Activated CD8-positive, alpha-beta memory T cell treated with anti-CD3 and anti-CD28 coated beads, Interleukin-2, amount 10 ng/mL, durations not matched to agents 7 days and 5 days (primary cell): ENCODE results near the gene SIGMAR1. TPM values are rescaled to one million over a fixed set of nuclear protein-coding genes. Genes with fewer than 3 reads are reported as not detected.

Experiments used
- ATAC-seq: fragments of 150-1000 bp; cut with Tn5 transposase; one replicate; pipeline ENCODE4 v1.10.0; 2021; ENCODE audit warnings: moderate library complexity
- CTCF ChIA-PET: fragments of 350-600 bp; sonication (Branson Sonifier 250); formaldehyde crosslinking; loops from one replicate; lab custom pipeline; 2021; ENCODE audit warnings: antibody characterized with exemption; lab: Charles Lee
- DNase-seq: peaks from one replicate; pipeline ENCODE4 v3.0.0-alpha.2; 2020
- H3K27ac Mint-ChIP-seq: one replicate; pipeline ENCODE4 v1.8.0; 2021; ENCODE audit warnings: mild to moderate bottlenecking, mixed read lengths
- H3K27me3 Mint-ChIP-seq: one replicate; pipeline ENCODE4 v1.8.0; 2021; ENCODE audit warnings: mixed read lengths
- H3K36me3 Mint-ChIP-seq: one replicate; pipeline ENCODE4 v1.8.0; 2021; ENCODE audit warnings: mild to moderate bottlenecking, mixed read lengths
- H3K4me1 Mint-ChIP-seq: one replicate; pipeline ENCODE4 v1.8.0; 2021; ENCODE audit warnings: mixed read lengths
- H3K4me3 Mint-ChIP-seq: one replicate; pipeline ENCODE4 v1.8.0; 2021; ENCODE audit warnings: mild to moderate bottlenecking, moderate library complexity, mixed read lengths
- H3K9me3 Mint-ChIP-seq: one replicate; pipeline ENCODE4 v1.8.0; 2022; ENCODE audit warnings: low read depth, mixed read lengths
- total RNA-seq, 2 experiments: library from RNA; stranded (reverse); gene quantifications; one replicate each; pipeline ENCODE4 v1.2.3, GENCODE V29; 2021

SIGMAR1 gene
- total RNA-seq, result 10 to 100 TPM; 66.1 to 82.1 TPM

- Mint-ChIP-seq H3K9me3 (no peaks in the 10 kb centered on the region), H3K4me1 (peaks cover 36% of the 10 kb centered on the region), H3K4me3 (peak within 1 kb of the TSS; percentile 85), H3K27ac (peak within 1 kb of the TSS; percentile 87), H3K36me3 (peaks cover 12% of the 10 kb centered on the region), H3K27me3 (no peaks in the 10 kb centered on the region)
- ATAC-seq (peak; percentile 95), DNase-seq (peak; percentile 95)
- CTCF ChIA-PET, result interaction anchor here (0.6 to 12.5 kb wide), 12 partner anchors 8 to 976 kb away, joined by 3 to 293 read pairs (median 6); partner anchors contain the start of genes ARID3C, CCL27, DCTN3 and FANCG
These were observed at the start of gene SIGMAR1 for GRCh38 chr9:34637356-34638137. SIGMAR1 (minus strand) TSS chr9:34637787; CDS start chr9:34637697, 90 bp downstream.

GRCh38 chr9:34686732-34687131 lies 49.1 kb upstream of the SIGMAR1 start:
- H3K4me3 Mint-ChIP-seq, result no peak overlapping the region
- H3K36me3 Mint-ChIP-seq, result no peaks in the 10 kb centered on the region
- ATAC-seq (no peak), DNase-seq (no peak)
- no peak overlapping the region for H3K27ac Mint-ChIP-seq
- no peaks in the 10 kb centered on the region for H3K9me3 Mint-ChIP-seq
- no peaks in the 10 kb centered on the region for H3K4me1 Mint-ChIP-seq
- no peaks in the 10 kb centered on the region for H3K27me3 Mint-ChIP-seq
- CTCF ChIA-PET, result interaction anchor here (1.4 to 1.5 kb wide), 3 partner anchors 12 to 40 kb away, joined by 3 to 7 read pairs (median 4); partner anchors contain the start of gene GALT

GRCh38 chr9:34686231-34686630 lies 48.6 kb upstream of the SIGMAR1 start:
- ATAC-seq, result no peak
- H3K9me3 Mint-ChIP-seq, result no peaks in the 10 kb centered on the region
- H3K27me3 Mint-ChIP-seq, result no peaks in the 10 kb centered on the region
- no peaks in the 10 kb centered on the region for H3K4me1 Mint-ChIP-seq
- CTCF ChIA-PET, result interaction anchor here (1.4 to 1.5 kb wide), 3 partner anchors 12 to 39 kb away, joined by 3 to 7 read pairs (median 4); partner anchors contain the start of gene GALT
- H3K27ac Mint-ChIP-seq, result no peak overlapping the region
- H3K36me3 Mint-ChIP-seq, result no peaks in the 10 kb centered on the region
- no peak for DNase-seq
- no peak overlapping the region for H3K4me3 Mint-ChIP-seq

GRCh38 chr9:34685591-34685990 lies 48.0 kb upstream of the SIGMAR1 start:
- Mint-ChIP-seq H3K36me3 (peaks cover 2% of the 10 kb centered on the region), H3K9me3 (no peaks in the 10 kb centered on the region), H3K4me3 (no peak overlapping the region), H3K4me1 (no peaks in the 10 kb centered on the region), H3K27me3 (no peaks in the 10 kb centered on the region), H3K27ac (no peak overlapping the region)
- DNase-seq (no peak), ATAC-seq (no peak)
- CTCF ChIA-PET, result no interaction called here

GRCh38 chr9:34684816-34685215 lies 47.2 kb upstream of the SIGMAR1 start:
- no peak overlapping the region for H3K27ac Mint-ChIP-seq

GRCh38 chr9:34684145-34684544 lies 46.6 kb upstream of the SIGMAR1 start:
- Mint-ChIP-seq H3K9me3 (no peaks in the 10 kb centered on the region), H3K4me3 (no peak overlapping the region), H3K4me1 (no peaks in the 10 kb centered on the region), H3K27ac (no peak overlapping the region), H3K36me3 (peaks cover 2% of the 10 kb centered on the region), H3K27me3 (no peaks in the 10 kb centered on the region)
- DNase-seq (no peak), ATAC-seq (no peak)
- CTCF ChIA-PET, result interaction anchor here (1.0 kb wide), 1 partner anchor 16 kb away, joined by 3 read pairs; no protein-coding TSS in a partner anchor

More at GRCh38 chr9:34684816-34685215, 47.2 kb upstream of the SIGMAR1 start:
- H3K9me3 Mint-ChIP-seq, result no peaks in the 10 kb centered on the region
- no peak overlapping the region for H3K4me3 Mint-ChIP-seq
- CTCF ChIA-PET, result no interaction called here
- no peaks in the 10 kb centered on the region for H3K4me1 Mint-ChIP-seq
- H3K36me3 Mint-ChIP-seq, result peaks cover 2% of the 10 kb centered on the region
- ATAC-seq (no peak), DNase-seq (no peak)
- no peaks in the 10 kb centered on the region for H3K27me3 Mint-ChIP-seq

- Mint-ChIP-seq H3K27ac (no peak overlapping the region), H3K36me3 (peaks cover 2% of the 10 kb centered on the region), H3K9me3 (no peaks in the 10 kb centered on the region), H3K27me3 (no peaks in the 10 kb centered on the region), H3K4me1 (no peaks in the 10 kb centered on the region), H3K4me3 (no peak overlapping the region)
- CTCF ChIA-PET, result interaction anchor here (1.0 to 2.5 kb wide), 3 partner anchors 11 to 27 kb away, joined by 4 to 20 read pairs (median 6); no protein-coding TSS in a partner anchor
- no peak for DNase-seq
- no peak for ATAC-seq
These were observed 38.3 kb upstream of the SIGMAR1 start for GRCh38 chr9:34675869-34676268.

- Mint-ChIP-seq H3K27me3 (no peaks in the 10 kb centered on the region), H3K36me3 (peaks cover 4% of the 10 kb centered on the region), H3K27ac (no peak overlapping the region), H3K4me3 (no peak overlapping the region), H3K9me3 (no peaks in the 10 kb centered on the region), H3K4me1 (no peaks in the 10 kb centered on the region)
- peak; percentile 75 for ATAC-seq
- CTCF ChIA-PET, result interaction anchor here (1.0 to 2.5 kb wide), 4 partner anchors 10 to 27 kb away, joined by 3 to 20 read pairs (median 5); no protein-coding TSS in a partner anchor
- DNase-seq, result peak; percentile 71
These were observed 37.6 kb upstream of the SIGMAR1 start for GRCh38 chr9:34675048-34675714.

- CTCF ChIA-PET, result interaction anchor here (1.2 to 2.5 kb wide), 3 partner anchors 11 to 28 kb away, joined by 3 to 20 read pairs (median 6); no protein-coding TSS in a partner anchor
- Mint-ChIP-seq H3K4me1 (no peaks in the 10 kb centered on the region), H3K9me3 (no peaks in the 10 kb centered on the region), H3K4me3 (no peak overlapping the region), H3K27me3 (no peaks in the 10 kb centered on the region), H3K36me3 (peaks cover 7% of the 10 kb centered on the region), H3K27ac (no peak overlapping the region)
- no peak for DNase-seq
- ATAC-seq, result no peak
These were observed 36.9 kb upstream of the SIGMAR1 start for GRCh38 chr9:34674440-34674839.

GRCh38 chr9:34671307-34671706 lies 33.7 kb upstream of the SIGMAR1 start:
- Mint-ChIP-seq H3K4me1 (peaks cover 2% of the 10 kb centered on the region), H3K27ac (no peak overlapping the region), H3K27me3 (no peaks in the 10 kb centered on the region), H3K36me3 (peaks cover 21% of the 10 kb centered on the region), H3K4me3 (no peak overlapping the region), H3K9me3 (peaks cover 3% of the 10 kb centered on the region)
- no peak for DNase-seq
- no peak for ATAC-seq
- CTCF ChIA-PET, result interaction anchor here (1.9 kb wide), 1 partner anchor 30 kb away, joined by 14 read pairs; no protein-coding TSS in a partner anchor

- H3K9me3 Mint-ChIP-seq, result peaks cover 3% of the 10 kb centered on the region
- H3K27me3 Mint-ChIP-seq, result no peaks in the 10 kb centered on the region
- CTCF ChIA-PET, result interaction anchor here (1.9 kb wide), 1 partner anchor 31 kb away, joined by 14 read pairs; no protein-coding TSS in a partner anchor
- DNase-seq, result no peak
- H3K4me1 Mint-ChIP-seq, result peaks cover 5% of the 10 kb centered on the region
- H3K27ac Mint-ChIP-seq, result no peak overlapping the region
- no peak for ATAC-seq
- H3K36me3 Mint-ChIP-seq, result peaks cover 23% of the 10 kb centered on the region
- no peak overlapping the region for H3K4me3 Mint-ChIP-seq
These were observed 32.4 kb upstream of the SIGMAR1 start for GRCh38 chr9:34669809-34670562.

- ATAC-seq (peak; percentile 83), DNase-seq (peak; percentile 94)
- H3K4me1 Mint-ChIP-seq, result peaks cover 29% of the 10 kb centered on the region
- peaks cover 23% of the 10 kb centered on the region for H3K36me3 Mint-ChIP-seq
- CTCF ChIA-PET, result interaction anchor here (0.6 to 10.8 kb wide), 8 partner anchors 9 to 53 kb away, joined by 3 to 124 read pairs (median 6); partner anchors contain the start of genes DCTN3, GALT, IL11RA and RPP25L
- H3K9me3 Mint-ChIP-seq, result peaks cover 3% of the 10 kb centered on the region
- peak overlapping the region; percentile 90 for H3K27ac Mint-ChIP-seq
- peak overlapping the region; percentile 80 for H3K4me3 Mint-ChIP-seq
- H3K27me3 Mint-ChIP-seq, result no peaks in the 10 kb centered on the region
These were observed 28.0 kb upstream of the SIGMAR1 start for GRCh38 chr9:34665381-34666250.
